Subcutaneous adipose tissue (tissue), 4 donors: ENCODE measurements around the gene PHKA2. TPM values are rescaled to one million over a fixed set of nuclear protein-coding genes. Genes with fewer than 3 reads are reported as not detected.

Source experiments
- CTCF ChIP-seq: fragments of 450-650 bp; IDR thresholded peaks from one replicate; pipeline ENCODE4 v1.5.1; 2016; ENCODE audit warnings: low read depth, mild to moderate bottlenecking, control low read depth, antibody characterized with exemption, moderate library complexity
- total RNA-seq, 4 donors: library from RNA; depleted of rRNA; stranded (reverse); fragments of >200 nt; gene quantifications; one replicate each; pipeline ENCODE4 v1.1.0, GENCODE V29; 2016

Gene PHKA2
- total RNA-seq, 4 donors from 2014 or later, result 14.8 to 57.3 (median 15.7) TPM

DNA sequence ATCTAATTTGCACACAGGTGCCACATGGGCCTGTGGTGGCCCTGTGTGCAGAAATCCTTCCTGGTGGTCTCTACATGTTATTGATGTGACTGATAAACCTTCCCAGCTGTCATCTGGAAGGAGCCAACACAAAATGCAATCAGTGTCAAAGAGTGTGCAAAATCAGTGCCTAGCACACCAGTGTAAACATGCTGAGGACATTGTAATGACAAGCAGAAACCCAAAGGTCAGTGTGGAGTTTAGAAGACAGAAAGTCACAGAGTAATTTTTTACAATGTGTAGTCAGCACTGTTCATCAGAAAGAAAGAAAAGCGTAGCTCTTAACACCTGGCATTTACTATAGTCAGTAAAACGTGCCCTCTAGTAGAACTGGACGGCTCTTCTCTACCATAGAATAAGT, 50.3 kb downstream of the PHKA2 start:
- no peak for TF ChIP-seq CTCF

GRCh38 chrX:18931972-18932371, 51.9 kb downstream of the PHKA2 start:
- TF ChIP-seq CTCF, result no peak

DNA sequence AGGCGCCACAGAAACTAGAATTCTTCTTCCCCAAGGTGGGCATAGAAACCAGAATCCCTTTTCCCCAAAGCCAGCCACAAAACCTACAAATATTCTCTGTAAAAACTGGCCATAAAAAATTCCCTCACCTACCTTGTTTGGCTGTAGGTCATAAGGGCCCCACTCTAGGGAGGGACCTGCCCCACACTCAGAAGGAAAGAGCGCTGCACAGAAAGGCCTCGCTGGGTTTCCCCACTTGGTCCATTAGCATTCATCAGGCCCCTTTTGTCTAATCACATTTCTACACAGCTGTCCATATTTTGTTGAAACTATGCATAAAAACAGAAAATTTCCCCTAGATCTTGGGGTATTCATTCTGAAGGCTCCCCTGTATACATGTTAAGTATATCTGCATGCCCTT, 54.1 kb downstream of the PHKA2 start:
- no peak for TF ChIP-seq CTCF

DNA sequence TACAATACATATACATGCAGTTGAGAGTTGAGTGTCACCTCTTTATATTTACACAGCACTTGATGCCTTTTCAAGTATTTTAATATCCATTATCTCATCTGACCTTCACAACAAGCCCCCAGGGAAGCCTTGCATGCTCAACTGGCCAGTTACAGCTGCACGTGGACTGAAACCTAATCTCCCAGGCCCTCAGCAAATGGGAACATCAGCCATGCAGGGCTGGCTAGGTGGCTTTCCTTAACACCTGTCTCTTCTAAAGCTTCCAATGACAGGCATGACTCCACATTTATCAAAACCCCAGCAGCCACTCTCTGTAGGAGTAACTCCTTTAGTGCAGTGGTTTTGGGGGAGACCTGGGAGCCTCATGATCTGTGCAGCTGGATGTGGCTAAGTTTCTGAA, 56.4 kb downstream of the PHKA2 start:
- TF ChIP-seq CTCF, result no peak

DNA sequence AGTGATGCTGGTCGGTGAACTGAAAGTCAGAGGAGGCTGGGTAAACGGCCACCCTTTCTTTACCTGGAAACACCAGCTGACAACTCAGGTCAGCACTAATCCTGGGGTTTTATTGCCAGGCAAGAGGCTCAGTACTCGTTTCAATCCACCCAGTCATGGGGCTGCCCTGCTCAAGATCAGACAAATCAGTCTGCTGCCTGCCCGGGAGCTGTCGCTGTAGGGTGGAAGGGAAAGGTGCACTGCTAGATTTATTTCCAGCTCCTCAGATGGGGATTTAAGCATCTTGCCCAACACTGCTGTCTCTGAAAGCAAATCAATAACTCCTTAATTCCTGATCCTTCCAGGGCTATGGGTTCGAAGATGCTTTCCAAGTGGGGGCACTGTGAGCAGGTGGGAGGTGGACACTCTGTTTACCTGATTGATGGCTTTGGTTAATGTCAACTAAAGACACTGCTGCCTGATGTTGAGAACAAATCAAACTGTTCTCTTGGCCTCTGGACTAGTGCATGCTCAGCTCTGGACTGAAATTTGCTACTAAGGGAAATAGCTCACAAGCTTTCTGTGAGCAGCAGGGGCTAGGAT, 59.3 kb downstream of the PHKA2 start:
- TF ChIP-seq CTCF, result no peak

DNA sequence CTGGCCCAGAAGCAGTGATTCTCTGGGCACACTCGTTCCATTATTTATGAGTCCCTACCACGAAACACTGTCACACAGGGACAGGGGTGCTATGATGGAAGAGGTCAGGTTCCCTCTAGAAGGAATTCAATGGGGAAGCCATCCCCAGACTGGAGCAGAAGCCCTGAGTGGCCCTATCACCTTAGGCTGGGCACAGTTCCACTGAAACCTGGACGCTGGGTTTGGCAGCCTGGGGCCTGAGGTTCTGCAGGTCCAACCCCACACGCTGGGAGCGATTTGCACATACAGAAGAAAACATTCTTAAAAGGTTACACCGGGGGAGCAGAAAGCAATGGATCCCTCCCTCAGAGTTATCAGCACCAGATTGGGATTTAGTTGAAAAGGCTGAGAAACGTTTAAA, 63.3 kb downstream of the PHKA2 start:
- no peak for TF ChIP-seq CTCF

DNA sequence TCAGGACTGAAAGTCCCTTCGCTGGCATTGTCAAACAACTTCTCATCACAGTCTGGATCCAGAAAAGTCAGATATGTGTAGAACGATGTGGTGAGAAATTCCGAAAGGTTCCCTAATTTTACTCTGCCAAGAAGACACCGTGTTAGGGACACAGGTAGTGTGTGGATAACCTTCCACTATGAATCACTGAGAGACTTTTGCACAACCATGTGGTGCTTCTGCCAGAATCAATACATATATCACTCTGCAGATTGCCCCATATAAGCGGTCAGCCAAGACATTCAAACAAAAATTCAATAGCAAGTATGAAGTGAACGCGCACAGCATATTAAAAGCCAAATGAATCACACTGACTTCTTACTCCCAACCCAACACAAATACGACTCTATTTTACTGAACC, 63.8 kb downstream of the PHKA2 start:
- no peak for TF ChIP-seq CTCF
